NB4 (cell line): Measurements from ENCODE around the gene RSPH6A.

ENCODE experiments used
- POLR2A ChIP-seq: IDR thresholded peaks from 2 replicates; pipeline ENCODE4 v1.6.1; 2011; ENCODE audit warnings: mild to moderate bottlenecking; ENCODE audit not compliant: insufficient read length; ENCODE audit errors: extremely low read depth
- TF ChIP-seq, protein P1 (sequence below): IDR thresholded peaks from one replicate; pipeline ENCODE4 v1.5.1; 2012; ENCODE audit warnings: low read depth, low read length
- TF ChIP-seq, protein P2 (sequence below): IDR thresholded peaks from 2 replicates; pipeline ENCODE4 v1.6.1; 2011; ENCODE audit warnings: low read depth, low read length

DNA sequence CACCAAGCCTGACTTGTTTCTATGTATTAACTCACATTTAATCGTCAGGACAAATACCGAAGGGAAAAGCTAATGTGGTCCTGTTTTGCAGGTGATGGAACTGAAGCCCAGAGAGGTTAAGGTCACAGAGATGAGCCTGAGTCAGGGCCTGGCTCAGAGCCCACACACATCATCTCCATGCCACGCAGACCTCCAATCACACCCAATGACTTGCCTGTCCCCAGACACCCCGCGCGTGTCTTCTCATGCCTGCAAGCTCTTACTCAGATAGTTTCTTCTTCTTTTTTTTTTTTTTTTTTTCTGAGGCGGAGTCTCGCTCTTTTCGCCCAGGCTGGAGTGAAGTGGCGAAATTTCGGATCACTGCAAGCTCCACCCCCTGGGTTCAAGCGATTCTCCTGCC is 62.5 kb downstream of the RSPH6A start:
- TF ChIP-seq, protein P1, sequence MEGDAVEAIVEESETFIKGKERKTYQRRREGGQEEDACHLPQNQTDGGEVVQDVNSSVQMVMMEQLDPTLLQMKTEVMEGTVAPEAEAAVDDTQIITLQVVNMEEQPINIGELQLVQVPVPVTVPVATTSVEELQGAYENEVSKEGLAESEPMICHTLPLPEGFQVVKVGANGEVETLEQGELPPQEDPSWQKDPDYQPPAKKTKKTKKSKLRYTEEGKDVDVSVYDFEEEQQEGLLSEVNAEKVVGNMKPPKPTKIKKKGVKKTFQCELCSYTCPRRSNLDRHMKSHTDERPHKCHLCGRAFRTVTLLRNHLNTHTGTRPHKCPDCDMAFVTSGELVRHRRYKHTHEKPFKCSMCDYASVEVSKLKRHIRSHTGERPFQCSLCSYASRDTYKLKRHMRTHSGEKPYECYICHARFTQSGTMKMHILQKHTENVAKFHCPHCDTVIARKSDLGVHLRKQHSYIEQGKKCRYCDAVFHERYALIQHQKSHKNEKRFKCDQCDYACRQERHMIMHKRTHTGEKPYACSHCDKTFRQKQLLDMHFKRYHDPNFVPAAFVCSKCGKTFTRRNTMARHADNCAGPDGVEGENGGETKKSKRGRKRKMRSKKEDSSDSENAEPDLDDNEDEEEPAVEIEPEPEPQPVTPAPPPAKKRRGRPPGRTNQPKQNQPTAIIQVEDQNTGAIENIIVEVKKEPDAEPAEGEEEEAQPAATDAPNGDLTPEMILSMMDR, result no peak
- no peak for TF ChIP-seq POLR2A
- TF ChIP-seq, protein P2, sequence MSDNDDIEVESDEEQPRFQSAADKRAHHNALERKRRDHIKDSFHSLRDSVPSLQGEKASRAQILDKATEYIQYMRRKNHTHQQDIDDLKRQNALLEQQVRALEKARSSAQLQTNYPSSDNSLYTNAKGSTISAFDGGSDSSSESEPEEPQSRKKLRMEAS, result no peak
